HL-60/S4 treated with phorbol 12-myristate 13-acetate at 8.2 ng/mL for 4 days and 3 days (cell line): ENCODE results near the gene LCLAT1.

Experiments
- in situ Hi-C: fragments of 300-500 bp; cut with MboI; formaldehyde crosslinking; loops from 2 replicates; pipeline ENCODE4 v1.15.0; 2022; ENCODE audit warnings: low sequenced_read_pairs

The LCLAT1 gene

GRCh38 chr2:30689496-30690125 is 242.6 kb downstream of the LCLAT1 start:
- in situ Hi-C loops = no loop called here

GRCh38 chr2:30690126-30690561 is 243.1 kb downstream of the LCLAT1 start:
- in situ Hi-C loops = no loop called here

- in situ Hi-C loops = no loop called here
Observed at GRCh38 chr2:30691091-30691947, 244.3 kb downstream of the LCLAT1 start.

GRCh38 chr2:30691948-30692828 is 245.1 kb downstream of the LCLAT1 start:
- in situ Hi-C loops = no loop called here

GRCh38 chr2:30692829-30693275 is 245.8 kb downstream of the LCLAT1 start:
- in situ Hi-C loops = no loop called here
